ENCODE results near the gene KIAA0513. TPM values are rescaled to one million over a fixed set of nuclear protein-coding genes. Genes with fewer than 3 reads are reported as not detected.
A peak's percentile ranks its signal among the peaks of the same experiment; 100 is the strongest.

Gene KIAA0513
- total RNA-seq, 1 donor from 2014 or later: 12.5 TPM

DNA sequence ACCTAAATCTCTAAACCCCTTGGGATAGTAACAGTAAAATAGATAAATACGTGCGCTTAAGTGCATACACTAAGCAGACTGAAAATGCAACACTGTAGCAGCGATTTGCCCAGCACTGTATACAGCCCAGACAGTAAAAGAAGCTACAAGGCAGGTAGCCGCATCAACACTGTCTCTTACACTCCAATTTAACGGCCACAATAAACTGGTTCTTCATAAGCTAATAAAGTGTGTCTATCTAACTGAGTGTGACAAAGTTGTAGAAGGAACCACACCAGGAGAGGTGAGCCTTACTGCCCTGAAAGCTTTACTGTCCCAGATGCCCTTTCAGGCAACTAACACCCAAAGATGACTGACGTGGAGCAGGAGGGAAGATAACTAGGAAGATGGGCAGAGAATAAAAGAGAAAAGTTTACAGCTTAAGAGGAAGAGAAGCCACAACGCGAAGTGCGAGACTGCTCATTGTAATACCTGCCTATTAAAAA is 17.1 kb upstream of the KIAA0513 start:
- TF ChIP-seq CTCF (conservative IDR thresholded peaks at IDR 0.05; ENCODE audit: low read depth, low read length): no peak
- DNase-seq (ENCODE audit: low read depth): no peak
- peak overlapping the region; percentile 92 for H3K4me3 ChIP-seq (ENCODE audit: low read depth, low read length)

- peak within 1 kb of the TSS; percentile 92 for H3K4me3 ChIP-seq (ENCODE audit: low read depth, low read length)
- DNase-seq (ENCODE audit: low read depth): no peak
- TF ChIP-seq CTCF (conservative IDR thresholded peaks at IDR 0.05; ENCODE audit: low read depth, low read length): no peak
Observed at GRCh38 chr16:85010931-85011845, 16.4 kb upstream of the KIAA0513 start, which contains the start of gene ZDHHC7. Gene ZDHHC7 (minus strand): TSS chr16:85011535. CDS start chr16:84990618, 20,917 bp downstream.

DNA sequence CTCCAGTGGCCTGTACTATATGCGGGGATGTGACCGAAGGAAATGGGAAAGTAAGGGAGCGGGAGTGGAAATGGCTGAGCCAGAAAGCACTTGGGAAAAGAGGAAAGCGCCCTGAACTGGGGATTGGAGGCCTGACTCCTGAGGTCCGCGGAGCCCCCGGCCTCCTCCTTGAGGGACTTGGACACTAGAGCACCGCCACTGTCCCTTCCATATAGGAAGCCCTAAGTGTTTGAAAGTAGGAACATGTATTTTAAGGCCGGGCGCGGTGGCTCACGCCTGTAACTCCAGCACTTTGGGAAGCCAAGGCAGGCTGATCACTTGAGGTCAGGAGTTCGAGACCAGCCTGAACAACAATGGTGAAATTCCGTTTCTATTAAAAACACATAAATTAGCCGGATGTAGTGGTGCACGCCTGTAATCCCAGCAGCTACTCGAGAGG is 15.7 kb upstream of the KIAA0513 start:
- H3K4me3 ChIP-seq (ENCODE audit: low read depth, low read length): peak overlapping the region; percentile 92
- DNase-seq (ENCODE audit: low read depth): no peak
- no peak for TF ChIP-seq CTCF (conservative IDR thresholded peaks at IDR 0.05; ENCODE audit: low read depth, low read length)

GRCh38 chr16:85014311-85014710 is 13.3 kb upstream of the KIAA0513 start:
- no peak for DNase-seq (ENCODE audit: low read depth)
- no peak overlapping the region for H3K4me3 ChIP-seq (ENCODE audit: low read depth, low read length)
- TF ChIP-seq CTCF (conservative IDR thresholded peaks at IDR 0.05; ENCODE audit: low read depth, low read length): no peak

GRCh38 chr16:85015481-85016187 is 12.0 kb upstream of the KIAA0513 start:
- no peak for TF ChIP-seq CTCF (conservative IDR thresholded peaks at IDR 0.05; ENCODE audit: low read depth, low read length)
- no peak overlapping the region for H3K4me3 ChIP-seq (ENCODE audit: low read depth, low read length)
- no peak for DNase-seq (ENCODE audit: low read depth)

DNA sequence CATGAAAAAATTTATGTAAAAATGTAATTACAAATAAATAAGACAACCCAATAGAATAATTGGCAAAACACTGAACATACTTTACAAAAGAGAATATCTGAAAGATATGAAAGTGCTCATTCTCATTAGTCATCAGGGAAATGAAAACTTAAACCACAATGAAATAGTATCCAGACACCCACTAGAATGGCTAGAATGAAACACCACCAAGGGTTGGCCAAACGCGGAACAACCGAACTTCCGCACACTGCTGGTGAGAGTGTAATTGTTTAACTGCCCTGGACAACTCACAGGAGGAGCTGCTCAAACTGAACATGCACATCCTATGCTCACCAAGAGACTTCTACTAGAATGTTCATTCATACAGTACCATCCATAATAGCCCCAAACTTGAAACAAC is 10.4 kb upstream of the KIAA0513 start:
- TF ChIP-seq CTCF (conservative IDR thresholded peaks at IDR 0.05; ENCODE audit: low read depth, low read length): no peak
- H3K4me3 ChIP-seq (ENCODE audit: low read depth, low read length): no peak overlapping the region
- no peak for DNase-seq (ENCODE audit: low read depth)
